GM19099 (cell line): ENCODE results near the gene KNCN.

Source experiments
- POLR2A ChIP-seq: IDR thresholded peaks from 3 replicates; pipeline ENCODE4 v1.6.1; 2011; ENCODE audit warnings: low read depth; ENCODE audit not compliant: insufficient read length; ENCODE audit errors: extremely low read depth

KNCN gene

DNA sequence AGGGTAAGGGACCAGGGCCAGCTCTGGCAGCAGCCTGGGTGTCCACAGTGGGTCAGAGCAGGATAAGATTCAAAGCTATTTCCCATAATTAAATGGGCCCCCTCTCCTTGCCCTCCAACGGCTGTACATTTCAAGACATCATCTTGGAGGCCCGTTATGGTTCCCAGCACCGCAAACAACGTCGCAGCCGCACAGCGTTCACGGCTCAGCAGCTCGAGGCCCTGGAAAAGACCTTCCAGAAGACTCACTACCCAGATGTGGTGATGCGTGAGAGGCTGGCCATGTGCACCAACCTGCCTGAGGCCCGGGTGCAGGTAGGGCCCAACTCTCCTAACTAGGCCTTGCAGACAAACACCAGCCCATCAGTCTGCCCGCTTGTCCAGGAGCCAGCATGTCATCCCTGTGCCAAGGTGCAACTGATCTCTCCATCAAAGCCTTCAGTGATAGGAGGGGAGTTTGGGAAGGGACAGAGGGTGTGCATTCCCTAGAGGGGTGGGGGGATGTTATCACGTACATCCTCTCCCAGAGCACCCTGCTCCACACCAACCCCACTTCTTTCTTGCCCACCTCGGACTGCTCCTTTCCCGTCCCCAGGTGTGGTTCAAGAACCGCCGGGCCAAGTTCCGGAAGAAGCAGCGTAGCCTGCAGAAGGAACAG is 41.0 kb downstream of the KNCN start:
- no peak for TF ChIP-seq POLR2A

DNA sequence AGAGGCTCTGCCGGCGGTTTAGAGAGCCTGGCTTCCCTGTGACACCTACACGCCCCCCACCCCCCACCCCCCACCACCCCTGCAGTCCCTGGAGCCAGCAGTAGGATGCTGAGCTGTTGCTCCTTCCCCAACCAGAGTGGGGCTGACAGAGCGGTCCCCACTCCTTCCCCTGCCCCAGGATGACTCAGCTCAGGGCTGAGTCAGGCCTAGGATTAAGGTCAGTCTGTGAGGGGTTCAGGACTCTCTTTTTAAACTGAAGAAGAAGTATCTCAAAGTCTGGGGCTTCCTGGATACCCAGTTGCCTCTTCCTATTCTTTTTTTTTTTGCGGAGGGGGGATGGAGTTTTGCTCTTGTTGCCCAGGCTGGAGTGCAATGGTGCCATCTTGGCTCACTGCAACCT is 42.7 kb downstream of the KNCN start:
- no peak for TF ChIP-seq POLR2A

DNA sequence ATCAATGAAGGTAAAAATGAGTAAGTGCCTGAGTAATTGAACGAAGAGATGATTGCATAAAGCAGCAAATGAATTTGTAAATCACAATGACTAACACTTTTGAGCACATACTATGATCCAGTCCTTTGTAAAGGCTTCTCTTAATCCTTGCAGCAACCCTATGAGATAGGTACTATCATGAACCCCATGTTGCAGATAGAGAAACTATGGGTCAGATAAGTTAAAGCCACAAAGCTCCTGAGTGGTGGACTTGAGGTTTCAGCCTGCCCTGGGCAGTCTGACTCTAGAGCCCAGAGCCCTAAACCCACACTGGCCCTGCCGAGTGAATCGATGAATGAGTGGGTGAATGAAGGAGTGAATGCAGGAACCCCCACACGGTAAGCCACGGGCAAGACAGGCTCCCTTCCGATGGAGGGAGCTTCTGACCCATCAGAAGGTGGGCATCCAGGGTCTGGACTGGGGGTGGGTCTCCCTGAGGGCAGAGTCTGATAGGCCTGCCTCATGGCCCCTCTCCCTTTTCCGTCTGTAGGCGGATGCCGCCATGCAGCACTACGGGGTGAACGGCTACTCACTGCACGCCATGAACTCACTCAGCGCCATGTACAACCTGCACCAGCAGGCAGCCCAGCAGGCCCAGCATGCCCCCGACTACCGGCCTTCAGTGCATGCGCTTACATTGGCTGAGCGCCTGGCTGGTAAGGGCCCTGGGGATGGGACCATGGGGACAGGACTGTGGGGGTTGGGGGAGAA is 44.8 kb downstream of the KNCN start:
- TF ChIP-seq POLR2A, result no peak

DNA sequence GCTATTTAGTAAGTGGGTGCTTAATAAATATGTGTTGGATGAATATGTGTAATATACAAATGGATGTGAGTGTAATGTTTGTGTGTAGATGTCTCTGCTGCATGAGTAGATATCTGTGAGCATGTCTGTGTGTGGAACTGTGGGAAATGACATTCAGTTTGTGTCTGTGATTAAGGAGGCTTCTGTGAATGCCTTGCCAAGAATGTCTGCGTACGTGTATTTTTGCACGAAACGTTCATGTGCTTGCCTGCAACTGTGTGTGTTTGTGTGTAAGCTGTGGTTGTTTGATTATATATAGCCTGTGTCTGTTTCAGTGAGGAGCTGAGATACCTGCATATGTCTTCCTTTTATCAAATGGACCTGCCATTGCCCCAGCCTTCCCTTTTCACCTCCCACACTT is 48.0 kb downstream of the KNCN start:
- TF ChIP-seq POLR2A, result no peak

DNA sequence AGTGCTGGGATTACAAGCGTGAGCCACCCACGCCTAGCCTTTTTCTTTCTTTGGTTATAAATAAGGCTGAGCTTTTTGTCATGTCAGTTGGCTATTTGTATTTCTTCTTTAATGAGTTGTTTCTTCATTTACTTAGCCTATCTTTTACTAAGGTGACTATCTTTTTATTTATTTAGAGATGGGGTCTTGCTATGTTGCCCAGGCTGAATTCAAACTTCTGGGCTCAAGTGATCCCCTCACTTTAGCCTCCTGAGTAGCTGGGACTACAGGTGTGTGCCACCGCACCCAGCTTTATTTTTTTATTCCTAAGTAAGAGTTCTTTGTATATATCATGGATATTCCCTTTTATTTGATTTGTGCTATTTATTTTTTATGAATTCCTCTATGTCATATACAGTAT is 49.9 kb downstream of the KNCN start:
- no peak for TF ChIP-seq POLR2A

DNA sequence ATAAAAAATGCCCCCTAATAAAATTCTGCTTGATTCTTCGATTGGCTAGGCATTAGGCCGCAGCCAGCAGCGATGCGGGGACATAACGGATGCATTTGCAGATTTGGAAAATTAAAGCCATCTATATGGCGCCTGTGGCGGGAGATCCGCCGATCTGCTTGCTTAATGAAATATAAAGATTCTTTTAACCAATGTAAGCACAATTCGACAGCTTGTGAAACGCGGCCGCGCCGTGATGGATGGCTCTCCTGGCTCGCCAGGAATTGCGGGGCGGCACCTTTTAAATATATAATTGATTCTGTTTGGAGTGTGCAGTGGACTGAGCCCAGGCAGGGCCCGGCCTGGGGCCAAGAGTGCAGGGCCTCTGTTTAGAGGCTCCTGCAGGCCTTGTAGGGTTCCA is 53.8 kb downstream of the KNCN start:
- no peak for TF ChIP-seq POLR2A

DNA sequence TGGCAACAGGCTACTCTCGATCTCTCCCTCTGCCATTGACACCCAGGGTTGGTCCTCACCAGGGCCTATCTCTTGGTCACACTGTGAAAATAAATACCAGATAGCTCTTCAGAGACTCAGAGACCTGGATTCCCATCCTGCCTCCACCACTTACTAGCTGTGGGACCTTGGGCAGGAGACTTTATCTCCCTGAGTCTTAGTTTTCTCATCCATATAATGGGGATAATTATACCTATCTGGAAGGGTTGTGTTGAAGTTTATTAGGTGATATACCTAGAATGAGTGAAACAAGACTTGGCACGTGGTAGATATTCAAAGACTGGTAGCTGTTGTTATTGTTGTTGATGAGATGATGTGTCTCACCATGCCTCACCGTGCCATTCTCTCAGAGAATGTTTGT is 54.4 kb downstream of the KNCN start:
- TF ChIP-seq POLR2A, result no peak

DNA sequence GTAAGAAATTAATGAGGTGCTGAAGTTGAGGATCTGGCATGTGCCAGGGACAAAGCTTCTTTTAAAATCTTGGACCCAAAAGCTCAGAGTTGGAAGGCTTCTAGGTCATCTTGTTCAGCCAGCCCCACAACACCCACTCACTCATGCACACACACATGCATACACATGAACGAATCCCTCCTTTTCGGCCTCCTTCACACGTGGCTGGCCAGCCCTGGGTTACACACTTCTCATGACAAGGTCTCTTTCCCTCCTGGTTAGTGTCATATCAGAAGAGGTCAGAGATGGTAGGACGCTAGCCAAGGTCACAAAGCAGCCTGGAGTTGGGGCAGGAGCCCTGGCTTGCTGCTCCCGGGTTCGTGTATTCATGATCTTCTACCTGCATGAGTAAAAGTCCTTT is 54.9 kb downstream of the KNCN start:
- TF ChIP-seq POLR2A, result no peak

DNA sequence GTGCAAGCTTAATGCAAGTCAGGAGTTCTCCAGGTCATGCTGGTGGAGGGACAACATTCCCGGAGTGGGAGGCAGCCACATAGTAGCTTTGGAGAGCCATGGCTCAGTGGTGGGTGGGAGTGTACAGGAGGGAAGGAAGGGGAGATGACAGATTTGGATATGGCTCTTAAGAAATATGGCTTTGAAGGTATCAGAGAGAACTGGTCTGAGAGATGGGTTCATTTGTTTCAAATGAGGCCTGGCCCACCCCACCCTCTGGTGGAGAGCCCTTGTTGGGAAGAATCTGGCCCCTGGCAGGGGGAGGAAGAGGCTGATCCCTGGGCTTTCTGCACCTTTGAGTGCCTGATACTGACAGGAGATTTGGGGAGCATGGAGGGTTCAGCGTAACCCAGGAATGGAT is 55.7 kb downstream of the KNCN start:
- TF ChIP-seq POLR2A, result no peak
